Kidney glomerular epithelial cell (primary cell): ENCODE data around the gene MT1G.
"Not testable (repeated sequence)": the region's sequence is repeated elsewhere in the genome, so short reads cannot be mapped to it uniquely, and the experiment has no call there.

Experiments
- DNase-seq: peaks from one replicate; lab custom pipeline; 2025; lab: John Stamatoyannopoulos, UW

Gene MT1G

GRCh38 chr16:56636616-56637413, 31.1 kb downstream of the MT1G start:
- no peak for DNase-seq

- no peak for DNase-seq
Measured at GRCh38 chr16:56635441-56635967, 32.4 kb downstream of the MT1G start.

GRCh38 chr16:56634715-56635440, 33.0 kb downstream of the MT1G start:
- no peak for DNase-seq

GRCh38 chr16:56633535-56633934, 34.3 kb downstream of the MT1G start:
- DNase-seq, result no peak

- no peak for DNase-seq
Measured at GRCh38 chr16:56632848-56633365, 35.0 kb downstream of the MT1G start.

- no peak for DNase-seq
Measured at GRCh38 chr16:56632156-56632847, 35.6 kb downstream of the MT1G start, which contains the start of gene MT1M. MT1M (plus strand) TSS chr16:56632659; CDS start chr16:56632732, 73 bp downstream.

GRCh38 chr16:56631832-56632155, 36.1 kb downstream of the MT1G start:
- DNase-seq, result no peak

GRCh38 chr16:56631197-56631596, 36.7 kb downstream of the MT1G start:
- no peak for DNase-seq

GRCh38 chr16:56630134-56630533, 37.7 kb downstream of the MT1G start:
- no peak for DNase-seq

GRCh38 chr16:56629531-56629930, 38.3 kb downstream of the MT1G start:
- no peak for DNase-seq

- DNase-seq, result no peak
Measured at GRCh38 chr16:56628486-56629350, 39.1 kb downstream of the MT1G start.

- DNase-seq, result no peak
Measured at GRCh38 chr16:56626685-56627084, 41.2 kb downstream of the MT1G start.

GRCh38 chr16:56625943-56626654, 41.8 kb downstream of the MT1G start:
- no peak for DNase-seq

- DNase-seq, result peak; percentile 78
Measured at GRCh38 chr16:56625140-56625942, 42.5 kb downstream of the MT1G start, which contains the start of gene MT1E. MT1E (plus strand) TSS chr16:56625781; CDS start chr16:56625852, 71 bp downstream.

- no peak for DNase-seq
Measured at GRCh38 chr16:56623637-56624036, 44.2 kb downstream of the MT1G start.

GRCh38 chr16:56623184-56623583, 44.7 kb downstream of the MT1G start:
- not testable (repeated sequence) for DNase-seq

- DNase-seq, result not testable (repeated sequence)
Measured at GRCh38 chr16:56621665-56622445, 46.0 kb downstream of the MT1G start.

- DNase-seq, result no peak
Measured at GRCh38 chr16:56620339-56620897, 47.4 kb downstream of the MT1G start.

GRCh38 chr16:56618138-56618537, 49.7 kb downstream of the MT1G start:
- DNase-seq, result no peak
